ENCODE measurements around the gene EDN3.

DNA sequence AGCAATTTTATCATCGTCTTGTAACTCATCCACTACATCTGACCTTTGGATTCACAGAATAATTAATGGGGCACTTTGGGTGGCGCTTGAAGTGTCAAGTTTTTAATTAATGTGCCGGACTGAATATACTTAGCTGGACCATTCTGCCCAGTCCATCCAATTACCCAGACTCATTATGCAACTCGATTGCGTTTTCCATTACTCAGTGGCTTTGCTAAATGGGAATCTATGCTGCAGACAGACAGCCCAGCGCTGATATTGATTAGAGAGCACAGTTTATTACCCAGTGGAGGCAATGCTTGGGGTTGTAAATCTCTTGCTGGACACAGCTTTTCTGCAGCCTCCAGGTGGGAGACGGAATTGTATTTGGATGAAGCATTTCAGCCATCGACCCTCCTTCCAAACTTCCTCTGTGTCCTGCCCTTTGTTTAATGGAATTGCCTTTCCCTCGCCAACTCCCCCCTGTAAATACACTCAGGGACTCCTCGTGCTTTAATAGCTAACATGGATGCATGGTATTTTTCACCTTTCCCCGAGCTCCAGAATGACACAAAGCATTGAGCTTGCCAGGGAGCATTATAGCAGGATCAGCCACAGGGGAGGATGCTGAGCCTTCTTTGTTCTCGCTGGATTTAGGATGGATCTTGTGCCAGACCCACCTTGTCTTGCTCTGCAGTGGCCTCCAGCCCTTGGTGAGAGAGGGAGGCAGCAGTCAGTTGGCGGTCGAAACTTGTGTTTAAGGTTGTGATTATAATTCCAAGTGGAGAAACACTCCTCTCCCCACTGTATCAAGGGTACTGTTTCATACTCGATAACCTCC is 59.7 kb downstream of the EDN3 start:
- TF ChIP-seq CTCF (IDR thresholded peaks at IDR 0.05; ENCODE audit: low read depth, low read length) (no peak), MYC (IDR thresholded peaks at IDR 0.05; ENCODE audit: low read depth, low read length) (no peak), POLR2A (IDR thresholded peaks at IDR 0.05; ENCODE audit: extremely low read depth, insufficient read length) (no peak)
- TF ChIP-seq, protein P1, sequence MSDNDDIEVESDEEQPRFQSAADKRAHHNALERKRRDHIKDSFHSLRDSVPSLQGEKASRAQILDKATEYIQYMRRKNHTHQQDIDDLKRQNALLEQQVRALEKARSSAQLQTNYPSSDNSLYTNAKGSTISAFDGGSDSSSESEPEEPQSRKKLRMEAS (IDR thresholded peaks at IDR 0.05; ENCODE audit: low read depth, low read length): no peak

All from NB4 (cell line).